ENCODE results near the gene CARD6. TPM values are rescaled to one million over a fixed set of nuclear protein-coding genes. Genes with fewer than 3 reads are reported as not detected.
"Not testable (repeated sequence)": the region's sequence is repeated elsewhere in the genome, so short reads cannot be mapped to it uniquely, and the experiment has no call there.

Gene CARD6
- total RNA-seq, 4 donors from 2014 or later: 6.2 to 12.5 (median 10.9) TPM

GRCh38 chr5:40869384-40869783 is 28.2 kb downstream of the CARD6 start:
- H3K9me3 ChIP-seq: no peaks in the 10 kb centered on the region
- H3K27ac ChIP-seq: no peak overlapping the region
- no peak overlapping the region for H3K4me3 ChIP-seq
- no peaks in the 10 kb centered on the region for H3K27me3 ChIP-seq
- H3K36me3 ChIP-seq: no peaks in the 10 kb centered on the region
- intact Hi-C loops (cut with DNase I; ENCODE audit: low total_unique reads): no loop called here
- TF ChIP-seq CTCF (IDR thresholded peaks at IDR 0.05): no peak
- TF ChIP-seq POLR2A (IDR thresholded peaks at IDR 0.05): no peak
- H3K4me1 ChIP-seq: no peaks in the 10 kb centered on the region
- no peak for DNase-seq

- Histone ChIP-seq H3K36me3 (no peaks in the 10 kb centered on the region), H3K27ac (no peak overlapping the region), H3K4me3 (no peak overlapping the region), H3K4me1 (no peaks in the 10 kb centered on the region), H3K27me3 (no peaks in the 10 kb centered on the region), H3K9me3 (no peaks in the 10 kb centered on the region)
- no peak for DNase-seq
- TF ChIP-seq CTCF (IDR thresholded peaks at IDR 0.05) (no peak), POLR2A (IDR thresholded peaks at IDR 0.05) (no peak)
- intact Hi-C loops (cut with DNase I; ENCODE audit: low total_unique reads): no loop called here
Observed at GRCh38 chr5:40871177-40871576, 30.0 kb downstream of the CARD6 start.

- H3K27me3 ChIP-seq; H3K27ac ChIP-seq; intact Hi-C loops (cut with DNase I; ENCODE audit: low total_unique reads); H3K36me3 ChIP-seq; H3K9me3 ChIP-seq; DNase-seq; H3K4me1 ChIP-seq; H3K4me3 ChIP-seq: not testable (repeated sequence)
Observed at GRCh38 chr5:40872253-40872652, 31.1 kb downstream of the CARD6 start.

- TF ChIP-seq CTCF (IDR thresholded peaks at IDR 0.05) (no peak), POLR2A (IDR thresholded peaks at IDR 0.05) (no peak)
- Histone ChIP-seq H3K27ac (no peak overlapping the region), H3K27me3 (no peaks in the 10 kb centered on the region), H3K4me1 (no peaks in the 10 kb centered on the region), H3K36me3 (no peaks in the 10 kb centered on the region), H3K9me3 (no peaks in the 10 kb centered on the region), H3K4me3 (no peak overlapping the region)
- no peak for DNase-seq
- intact Hi-C loops (cut with DNase I; ENCODE audit: low total_unique reads): no loop called here
Observed at GRCh38 chr5:40873286-40873880, 32.2 kb downstream of the CARD6 start.

- intact Hi-C loops (cut with DNase I; ENCODE audit: low total_unique reads): no loop called here
- no peak for TF ChIP-seq POLR2A (IDR thresholded peaks at IDR 0.05)
- TF ChIP-seq CTCF (IDR thresholded peaks at IDR 0.05): no peak
- no peak for DNase-seq
- Histone ChIP-seq H3K27me3 (no peaks in the 10 kb centered on the region), H3K4me3 (no peak overlapping the region), H3K27ac (no peak overlapping the region), H3K4me1 (no peaks in the 10 kb centered on the region), H3K36me3 (no peaks in the 10 kb centered on the region), H3K9me3 (no peaks in the 10 kb centered on the region)
Observed at GRCh38 chr5:40875958-40876357, 34.8 kb downstream of the CARD6 start.

Measured in uterus (tissue), 4 donors.